ENCODE results near the gene SFTA2. TPM values are rescaled to one million over a fixed set of nuclear protein-coding genes. Genes with fewer than 3 reads are reported as not detected.
"Not testable (repeated sequence)": the region's sequence is repeated elsewhere in the genome, so short reads cannot be mapped to it uniquely, and the experiment has no call there.

Gene SFTA2
- polyA plus RNA-seq, 4 donors: 0.83 to 3.2 (median 1.6) TPM; not detected in 1

- 70 to 81% (median 71%) methylated on average over 4 of the region's 4 CpGs for WGBS, 3 donors
- no peak overlapping the region for H3K27ac ChIP-seq (ENCODE audit: low read depth in 1 of 3, low read length in 2 of 3)
Measured at GRCh38 chr6:30938730-30939129, 6.8 kb upstream of the SFTA2 start.

GRCh38 chr6:30937265-30937664 lies 5.3 kb upstream of the SFTA2 start:
- Histone ChIP-seq H3K9me3 (ENCODE audit: control insufficient read depth in 2 of 2, insufficient read depth in 1 of 2, low read depth in 1 of 2, low read length in 1 of 2) (no peaks in the 10 kb centered on the region), H3K4me3 (ENCODE audit: low read depth in 1 of 3, low read length in 3 of 3) (no peak overlapping the region), H3K27ac (ENCODE audit: low read depth in 1 of 3, low read length in 2 of 3) (no peak overlapping the region), H3K36me3 (ENCODE audit: control insufficient read depth in 3 of 3, insufficient read depth in 2 of 3, low read depth in 1 of 3, low read length in 3 of 3) (no peaks in the 10 kb centered on the region), H3K27me3 (ENCODE audit: control insufficient read depth in 3 of 3, insufficient read depth in 3 of 3, low read length in 3 of 3) (peaks cover 0 to 2% (median 0%) of the 10 kb centered on the region in 3 donors), H3K4me1 (ENCODE audit: control insufficient read depth in 3 of 3, insufficient read depth in 2 of 3, low read depth in 1 of 3, low read length in 2 of 3) (peaks cover 0 to 37% (median 10%) of the 10 kb centered on the region in 3 donors)
- DNase-seq: no peak
- WGBS, 3 donors: 81 to 84% (median 83%) methylated on average over 6 of the region's 6 CpGs
- FAIRE-seq: no peak

More at GRCh38 chr6:30938730-30939129, 6.8 kb upstream of the SFTA2 start:
- Histone ChIP-seq H3K36me3 (ENCODE audit: control insufficient read depth in 3 of 3, insufficient read depth in 2 of 3, low read depth in 1 of 3, low read length in 3 of 3) (no peaks in the 10 kb centered on the region), H3K4me1 (ENCODE audit: control insufficient read depth in 3 of 3, insufficient read depth in 2 of 3, low read depth in 1 of 3, low read length in 2 of 3) (peaks cover 0 to 33% (median 6%) of the 10 kb centered on the region in 3 donors), H3K27me3 (ENCODE audit: control insufficient read depth in 3 of 3, insufficient read depth in 3 of 3, low read length in 3 of 3) (peaks cover 0 to 5% (median 2%) of the 10 kb centered on the region in 3 donors), H3K4me3 (ENCODE audit: low read depth in 1 of 3, low read length in 3 of 3) (no peak overlapping the region), H3K9me3 (ENCODE audit: control insufficient read depth in 2 of 2, insufficient read depth in 1 of 2, low read depth in 1 of 2, low read length in 1 of 2) (no peaks in the 10 kb centered on the region)
- DNase-seq: no peak
- no peak for FAIRE-seq

DNA sequence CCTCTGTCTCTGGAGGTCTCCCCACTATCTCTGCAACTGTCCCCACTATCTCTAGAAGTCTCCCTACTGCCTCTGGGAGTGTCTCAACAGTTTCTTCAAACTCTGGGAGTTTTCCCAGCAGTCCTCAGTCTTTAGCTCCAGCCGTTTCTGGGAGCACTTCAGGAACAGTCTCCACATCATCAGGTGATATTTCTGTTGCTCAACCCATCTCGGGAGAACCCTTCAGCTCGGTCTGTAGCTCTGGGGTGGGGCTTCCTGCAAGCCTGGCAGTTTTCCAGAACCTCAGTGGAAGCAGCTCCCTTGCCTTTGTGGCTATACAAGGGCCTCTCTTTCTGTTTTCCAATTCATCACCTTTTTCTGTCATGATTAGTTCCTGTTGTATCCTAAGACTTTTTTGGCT lies 3.0 kb upstream of the SFTA2 start:
- DNase-seq (peak; percentile 56 to 85), FAIRE-seq (no peak)
- Histone ChIP-seq H3K27ac (ENCODE audit: low read depth in 1 of 3, low read length in 2 of 3) (peak overlapping the region in 1 of 3 donors; percentile 76), H3K9me3 (ENCODE audit: control insufficient read depth in 2 of 2, insufficient read depth in 1 of 2, low read depth in 1 of 2, low read length in 1 of 2) (no peaks in the 10 kb centered on the region), H3K27me3 (ENCODE audit: control insufficient read depth in 3 of 3, insufficient read depth in 3 of 3, low read length in 3 of 3) (no peaks in the 10 kb centered on the region), H3K4me1 (ENCODE audit: control insufficient read depth in 3 of 3, insufficient read depth in 2 of 3, low read depth in 1 of 3, low read length in 2 of 3) (peaks cover 0 to 39% (median 9%) of the 10 kb centered on the region in 3 donors), H3K36me3 (ENCODE audit: control insufficient read depth in 3 of 3, insufficient read depth in 2 of 3, low read depth in 1 of 3, low read length in 3 of 3) (no peaks in the 10 kb centered on the region), H3K4me3 (ENCODE audit: low read depth in 1 of 3, low read length in 3 of 3) (no peak overlapping the region)
- WGBS, 3 donors: 14 to 19% (median 19%) methylated on average over 3 of the region's 3 CpGs

GRCh38 chr6:30932665-30933365 lies 845 bp upstream of the SFTA2 start:
- Histone ChIP-seq H3K27ac (ENCODE audit: low read depth in 1 of 3, low read length in 2 of 3) (peak overlapping the region in 1 of 3 donors; percentile 11), H3K4me3 (ENCODE audit: low read depth in 1 of 3, low read length in 3 of 3) (no peak overlapping the region), H3K9me3 (ENCODE audit: control insufficient read depth in 2 of 2, insufficient read depth in 1 of 2, low read depth in 1 of 2, low read length in 1 of 2) (peaks cover 0 to 11% of the 10 kb centered on the region in 2 donors), H3K27me3 (ENCODE audit: control insufficient read depth in 3 of 3, insufficient read depth in 3 of 3, low read length in 3 of 3) (no peaks in the 10 kb centered on the region), H3K36me3 (ENCODE audit: control insufficient read depth in 3 of 3, insufficient read depth in 2 of 3, low read depth in 1 of 3, low read length in 3 of 3) (no peaks in the 10 kb centered on the region), H3K4me1 (ENCODE audit: control insufficient read depth in 3 of 3, insufficient read depth in 2 of 3, low read depth in 1 of 3, low read length in 2 of 3) (peaks cover 0 to 36% (median 9%) of the 10 kb centered on the region in 3 donors)
- DNase-seq (no peak), FAIRE-seq (no peak)
- WGBS, 3 donors: 61 to 75% (median 67%) methylated on average over 6 of the region's 6 CpGs

DNA sequence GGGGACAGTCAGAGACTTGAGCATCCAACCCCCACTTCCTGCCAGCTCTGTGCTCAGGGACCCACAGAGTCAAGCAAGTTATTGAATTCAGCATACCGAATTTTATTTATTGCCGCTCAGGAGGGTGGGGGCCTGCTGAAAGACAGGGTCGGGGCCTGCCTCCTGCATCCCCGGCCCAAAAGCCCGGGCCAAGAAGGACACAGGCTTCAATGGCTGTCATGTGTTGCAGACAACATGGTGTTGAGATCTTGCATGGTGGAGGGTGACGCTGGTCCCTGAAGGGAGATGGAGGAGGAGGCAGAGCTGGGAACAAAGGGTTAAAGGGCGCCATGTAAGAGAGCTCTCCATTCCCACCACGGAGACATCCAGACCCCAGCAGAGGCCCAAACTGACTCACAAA lies 698 bp downstream of the SFTA2 start:
- Histone ChIP-seq H3K9me3 (ENCODE audit: control insufficient read depth in 2 of 2, insufficient read depth in 1 of 2, low read depth in 1 of 2, low read length in 1 of 2) (peaks cover 0 to 11% of the 10 kb centered on the region in 2 donors), H3K27me3 (ENCODE audit: control insufficient read depth in 3 of 3, insufficient read depth in 3 of 3, low read length in 3 of 3) (no peaks in the 10 kb centered on the region), H3K27ac (ENCODE audit: low read depth in 1 of 3, low read length in 2 of 3) (no peak overlapping the region), H3K36me3 (ENCODE audit: control insufficient read depth in 3 of 3, insufficient read depth in 2 of 3, low read depth in 1 of 3, low read length in 3 of 3) (peaks cover 0 to 7% (median 0%) of the 10 kb centered on the region in 3 donors), H3K4me1 (ENCODE audit: control insufficient read depth in 3 of 3, insufficient read depth in 2 of 3, low read depth in 1 of 3, low read length in 2 of 3) (peaks cover 0 to 36% (median 9%) of the 10 kb centered on the region in 3 donors), H3K4me3 (ENCODE audit: low read depth in 1 of 3, low read length in 3 of 3) (no peak overlapping the region)
- no peak for FAIRE-seq
- WGBS, 3 donors: 70 to 78% (median 73%) methylated on average over 8 of the region's 8 CpGs
- DNase-seq: no peak

- no peak overlapping the region for H3K4me3 ChIP-seq (ENCODE audit: low read depth in 1 of 3, low read length in 3 of 3)
- peaks cover 3 to 15% (median 3%) of the 10 kb centered on the region in 3 donors for H3K36me3 ChIP-seq (ENCODE audit: control insufficient read depth in 3 of 3, insufficient read depth in 2 of 3, low read depth in 1 of 3, low read length in 3 of 3)
- no peaks in the 10 kb centered on the region for H3K27me3 ChIP-seq (ENCODE audit: control insufficient read depth in 3 of 3, insufficient read depth in 3 of 3, low read length in 3 of 3)
- FAIRE-seq (no peak), DNase-seq (no peak)
- H3K9me3 ChIP-seq (ENCODE audit: control insufficient read depth in 2 of 2, insufficient read depth in 1 of 2, low read depth in 1 of 2, low read length in 1 of 2): peaks cover 0 to 11% of the 10 kb centered on the region in 2 donors
- WGBS, 3 donors: 89 to 95% (median 90%) methylated on average over 4 of the region's 4 CpGs
- H3K4me1 ChIP-seq (ENCODE audit: control insufficient read depth in 3 of 3, insufficient read depth in 2 of 3, low read depth in 1 of 3, low read length in 2 of 3): peaks cover 0 to 36% (median 9%) of the 10 kb centered on the region in 3 donors
- H3K27ac ChIP-seq (ENCODE audit: low read depth in 1 of 3, low read length in 2 of 3): no peak overlapping the region
Measured at GRCh38 chr6:30930506-30930905, 1.5 kb downstream of the SFTA2 start.

DNA sequence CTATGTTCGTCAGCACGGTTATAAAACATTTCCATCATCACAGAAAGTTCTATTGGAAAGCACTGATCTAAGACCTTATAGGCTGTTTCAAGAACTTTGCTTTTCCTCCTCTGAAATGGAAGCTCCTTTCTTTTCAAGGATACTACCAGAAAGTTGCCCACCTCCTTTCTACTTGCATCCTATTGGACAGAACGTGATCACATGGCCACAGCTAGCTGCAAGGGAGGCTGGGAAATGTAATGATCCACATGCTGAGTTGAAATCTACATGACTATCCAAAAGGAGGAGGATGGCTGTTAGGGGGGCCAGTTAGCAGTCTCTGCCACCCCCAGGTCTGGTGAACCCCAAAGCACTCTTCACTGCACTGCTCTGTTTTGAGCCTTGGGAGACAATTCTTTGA lies 3.3 kb downstream of the SFTA2 start:
- no peak for FAIRE-seq

GRCh38 chr6:30927080-30927479 lies 4.9 kb downstream of the SFTA2 start:
- H3K27me3 ChIP-seq (ENCODE audit: control insufficient read depth in 3 of 3, insufficient read depth in 3 of 3, low read length in 3 of 3); H3K4me1 ChIP-seq (ENCODE audit: control insufficient read depth in 3 of 3, insufficient read depth in 2 of 3, low read depth in 1 of 3, low read length in 2 of 3); H3K4me3 ChIP-seq (ENCODE audit: low read depth in 1 of 3, low read length in 3 of 3); H3K27ac ChIP-seq (ENCODE audit: low read depth in 1 of 3, low read length in 2 of 3); FAIRE-seq; DNase-seq: not testable (repeated sequence)
- Histone ChIP-seq H3K36me3 (ENCODE audit: control insufficient read depth in 3 of 3, insufficient read depth in 2 of 3, low read depth in 1 of 3, low read length in 3 of 3) (peaks cover 5 to 46% (median 22%) of the 10 kb centered on the region in 3 donors), H3K9me3 (ENCODE audit: control insufficient read depth in 2 of 2, insufficient read depth in 1 of 2, low read depth in 1 of 2, low read length in 1 of 2) (peaks cover 0 to 11% of the 10 kb centered on the region in 2 donors)
- WGBS, 3 donors: 91 to 100% (median 94%) methylated on average over 3 of the region's 3 CpGs

More for the DNA sequence above, 3.3 kb downstream of the SFTA2 start:
- no peak for DNase-seq
- peaks cover 0 to 20% (median 9%) of the 10 kb centered on the region in 3 donors for H3K4me1 ChIP-seq (ENCODE audit: control insufficient read depth in 3 of 3, insufficient read depth in 2 of 3, low read depth in 1 of 3, low read length in 2 of 3)
- WGBS, 3 donors: 86 to 100% (median 95%) methylated on average over 3 of the region's 3 CpGs
- H3K27ac ChIP-seq (ENCODE audit: low read depth in 1 of 3, low read length in 2 of 3): no peak overlapping the region
- H3K27me3 ChIP-seq (ENCODE audit: control insufficient read depth in 3 of 3, insufficient read depth in 3 of 3, low read length in 3 of 3): no peaks in the 10 kb centered on the region
- no peak overlapping the region for H3K4me3 ChIP-seq (ENCODE audit: low read depth in 1 of 3, low read length in 3 of 3)
- peaks cover 5 to 30% (median 10%) of the 10 kb centered on the region in 3 donors for H3K36me3 ChIP-seq (ENCODE audit: control insufficient read depth in 3 of 3, insufficient read depth in 2 of 3, low read depth in 1 of 3, low read length in 3 of 3)
- peaks cover 0 to 11% of the 10 kb centered on the region in 2 donors for H3K9me3 ChIP-seq (ENCODE audit: control insufficient read depth in 2 of 2, insufficient read depth in 1 of 2, low read depth in 1 of 2, low read length in 1 of 2)

All from small intestine (tissue), 7 donors.